Mesendoderm (in vitro differentiated cells): Measurements from ENCODE around the gene TAS2R13.

Source experiments
- DNase-seq: peaks from one replicate; pipeline ENCODE4 v3.0.0; 2013
- H2AK5ac ChIP-seq: 2 replicates; pipeline ENCODE4 v1.6.1; 2013; ENCODE audit warnings: low read length, inconsistent platforms
- H2BK120ac ChIP-seq: 2 replicates; pipeline ENCODE4 v1.6.1; 2013; ENCODE audit warnings: low read depth, mild to moderate bottlenecking, low read length, moderate library complexity, mixed read lengths
- H2BK15ac ChIP-seq: replicated peaks from 2 replicates; pipeline ENCODE4 v1.6.1; 2013; ENCODE audit warnings: low read depth, mild to moderate bottlenecking, moderate library complexity
- H2BK5ac ChIP-seq: 2 replicates; pipeline ENCODE4 v1.6.1; 2013; ENCODE audit warnings: low read length, inconsistent platforms
- H3K18ac ChIP-seq: 2 replicates; pipeline ENCODE4 v1.6.1; 2013; ENCODE audit warnings: mild to moderate bottlenecking, low read length, mixed read lengths
- H3K23ac ChIP-seq: one replicate; pipeline ENCODE4 v1.6.1; 2013; ENCODE audit warnings: low read length
- H3K27ac ChIP-seq: 2 replicates; pipeline ENCODE4 v1.5.1; 2013; ENCODE audit warnings: low read depth, mild to moderate bottlenecking, inconsistent platforms, low read length, moderate library complexity
- H3K27me3 ChIP-seq: 2 replicates; pipeline ENCODE4 v1.6.1; 2013; ENCODE audit warnings: low read length, control low read depth, mild to moderate bottlenecking, inconsistent platforms; ENCODE audit not compliant: insufficient read depth, poor library complexity
- H3K36me3 ChIP-seq: 2 replicates; pipeline ENCODE4 v1.6.1; 2013; ENCODE audit warnings: low read length, inconsistent platforms; ENCODE audit not compliant: control insufficient read depth, insufficient read depth
- H3K4ac ChIP-seq: one replicate; pipeline ENCODE4 v1.6.1; 2013; ENCODE audit warnings: low read depth, mild to moderate bottlenecking, low read length, moderate library complexity
- H3K4me1 ChIP-seq: 2 replicates; pipeline ENCODE4 v1.6.1; 2013; ENCODE audit warnings: low read depth, low read length, inconsistent platforms; ENCODE audit not compliant: control insufficient read depth
- H3K4me2 ChIP-seq: 2 replicates; pipeline ENCODE4 v1.6.1; 2013; ENCODE audit warnings: low read length
- H3K4me3 ChIP-seq: 2 replicates; pipeline ENCODE4 v1.5.1; 2013; ENCODE audit warnings: mild to moderate bottlenecking, low read length
- H3K56ac ChIP-seq: one replicate; pipeline ENCODE4 v1.6.1; 2013; ENCODE audit warnings: low read length
- H3K79me1 ChIP-seq: 2 replicates; pipeline ENCODE4 v1.6.1; 2013; ENCODE audit warnings: low read length, inconsistent platforms
- H3K79me2 ChIP-seq: 2 replicates; pipeline ENCODE4 v1.6.1; 2013; ENCODE audit warnings: mild to moderate bottlenecking, low read length; ENCODE audit not compliant: control insufficient read depth, insufficient read depth
- H3K9ac ChIP-seq: 2 replicates; pipeline ENCODE4 v1.6.1; 2013; ENCODE audit warnings: low read length, inconsistent platforms
- H4K5ac ChIP-seq: one replicate; pipeline ENCODE4 v1.6.1; 2013; ENCODE audit warnings: low read length
- H4K8ac ChIP-seq: one replicate; pipeline ENCODE4 v1.6.1; 2013; ENCODE audit warnings: low read depth, mild to moderate bottlenecking, control low read depth, low read length, moderate library complexity
- WGBS: extraction: QIAGEN DNeasy Blood & Tissue Kit; methylation state at CpG from one replicate; pipeline ENCODE4 v1.1.7; 2013; ENCODE audit warnings: low lambda C conversion rate, missing lambda C conversion rate; ENCODE audit not compliant: insufficient coverage; ENCODE audit errors: extremely low coverage; 5-methylcytosine and 5-hydroxymethylcytosine counted together

The TAS2R13 gene

GRCh38 chr12:10863512-10864218 is 45.7 kb downstream of the TAS2R13 start:
- Histone ChIP-seq H3K23ac (no peak overlapping the region), H3K79me2 (no peaks in the 10 kb centered on the region), H3K4me1 (no peaks in the 10 kb centered on the region), H3K4me2 (no peak overlapping the region), H4K8ac (no peak overlapping the region), H3K36me3 (no peaks in the 10 kb centered on the region), H2BK15ac (no peak overlapping the region), H3K27ac (no peak overlapping the region), H2BK5ac (no peak overlapping the region), H4K5ac (no peak overlapping the region), H3K18ac (no peak overlapping the region), H3K79me1 (no peaks in the 10 kb centered on the region), H3K27me3 (no peaks in the 10 kb centered on the region), H2AK5ac (no peak overlapping the region), H3K56ac (no peak overlapping the region), H3K9ac (no peak overlapping the region), H3K4ac (no peak overlapping the region), H2BK120ac (no peak overlapping the region), H3K4me3 (no peak overlapping the region)
- no peak for DNase-seq
- WGBS, result no CpG with 5 or more reads among the region's 2 CpGs

DNA sequence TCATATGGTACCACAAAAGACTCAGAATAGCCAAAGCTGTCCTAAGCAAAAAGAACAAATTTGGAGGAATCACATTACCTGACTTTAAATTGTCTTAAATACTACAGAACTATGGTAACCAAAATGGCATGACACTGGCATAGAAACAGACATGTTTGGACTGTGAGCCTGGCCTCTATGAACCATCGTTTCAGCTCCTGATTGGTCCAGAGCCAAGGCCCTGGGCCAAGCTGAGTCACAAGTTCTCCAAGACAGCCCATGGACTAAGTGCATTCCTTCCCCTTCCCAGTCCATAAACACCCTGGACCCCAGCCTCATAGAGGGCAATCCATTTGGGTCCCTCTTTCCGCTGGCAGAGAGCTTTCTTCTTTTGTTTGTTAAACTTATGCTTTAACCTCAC is 48.0 kb downstream of the TAS2R13 start:
- no peak overlapping the region for H2AK5ac ChIP-seq
- H4K5ac ChIP-seq, result no peak overlapping the region
- H3K18ac ChIP-seq, result no peak overlapping the region
- no peak overlapping the region for H3K4me3 ChIP-seq
- no CpG with 5 or more reads among the region's 2 CpGs for WGBS
- no peak overlapping the region for H3K23ac ChIP-seq
- H2BK5ac ChIP-seq, result no peak overlapping the region
- no peak overlapping the region for H3K56ac ChIP-seq
- H3K4me1 ChIP-seq, result no peaks in the 10 kb centered on the region
- H2BK120ac ChIP-seq, result no peak overlapping the region
- H3K9ac ChIP-seq, result no peak overlapping the region
- no peak overlapping the region for H3K4ac ChIP-seq
- no peaks in the 10 kb centered on the region for H3K79me1 ChIP-seq
- no peak for DNase-seq
- H4K8ac ChIP-seq, result no peak overlapping the region
- no peaks in the 10 kb centered on the region for H3K27me3 ChIP-seq
- no peaks in the 10 kb centered on the region for H3K36me3 ChIP-seq
- H3K4me2 ChIP-seq, result no peak overlapping the region
- no peak overlapping the region for H2BK15ac ChIP-seq
- no peak overlapping the region for H3K27ac ChIP-seq
- no peaks in the 10 kb centered on the region for H3K79me2 ChIP-seq
